Spleen (tissue), 11 donors: ENCODE results near the gene GRHL3. TPM values are rescaled to one million over a fixed set of nuclear protein-coding genes. Genes with fewer than 3 reads are reported as not detected.

Experiments used
- DNase-seq: peaks from one replicate; pipeline ENCODE4 v3.0.0-alpha.2; 2020
- H3K27ac ChIP-seq, 8 donors: fragments of 200-600 bp; sonication (generic) in 7 of 8; 1 replicate in 4 of 8; 2 replicates in 4 of 8; pipeline versions ENCODE4 v1.5.0 to v1.8.0; 2016 to 2021; ENCODE audit warnings: inconsistent platforms in 4 of 8, mild to moderate bottlenecking in 4 of 8, moderate library complexity in 1 of 8
- H3K27me3 ChIP-seq, 7 donors: fragments of 200-600 bp; sonication (generic) in 6 of 7; replicated peaks in 1 of 7; 1 replicate in 4 of 7; 2 replicates in 3 of 7; pipeline versions ENCODE4 v1.5.0 to v1.8.0; 2016 to 2021; ENCODE audit warnings: inconsistent platforms in 3 of 7, mild to moderate bottlenecking in 1 of 7
- H3K36me3 ChIP-seq, 6 donors: fragments of 200-600 bp; sonication (generic) in 5 of 6; 1 replicate in 4 of 6; 2 replicates in 2 of 6; pipeline versions ENCODE4 v1.5.0 to v1.8.0; 2016 to 2021; ENCODE audit warnings: inconsistent platforms in 2 of 6
- H3K4me1 ChIP-seq, 6 donors: fragments of 200-600 bp; sonication (generic) in 5 of 6; 1 replicate in 3 of 6; 2 replicates in 3 of 6; pipeline versions ENCODE4 v1.5.0 to v1.8.0; 2016 to 2021; ENCODE audit warnings: inconsistent platforms in 3 of 6
- H3K4me3 ChIP-seq, 8 donors: fragments of 200-600 bp; sonication (generic) in 7 of 8; 1 replicate in 4 of 8; 2 replicates in 4 of 8; pipeline versions ENCODE4 v1.5.0 to v1.8.0; 2016 to 2021; ENCODE audit warnings: inconsistent platforms in 4 of 8, mild to moderate bottlenecking in 4 of 8, moderate library complexity in 2 of 8
- H3K9me3 ChIP-seq, 8 donors: fragments of 200-600 bp; sonication (generic) in 7 of 8; 1 replicate in 4 of 8; 2 replicates in 4 of 8; pipeline versions ENCODE4 v1.5.0 to v1.8.0; 2016 to 2021; ENCODE audit warnings: inconsistent platforms in 4 of 8
- POLR2A ChIP-seq, 3 donors: fragments of 450-650 bp; IDR thresholded peaks; one replicate each; pipeline ENCODE4 v1.5.1; 2017; ENCODE audit warnings: antibody characterized with exemption in 3 of 3, mild to moderate bottlenecking in 1 of 3
- POLR2AphosphoS5 ChIP-seq, 3 donors: sonication (generic); formaldehyde crosslinking; IDR thresholded peaks; one replicate each; pipeline ENCODE4 v1.5.1; 2017; ENCODE audit warnings: antibody characterized with exemption in 3 of 3
- WGBS, 5 donors: extraction: QIAGEN DNeasy Blood & Tissue Kit in 3 of 5; methylation state at CpG; one replicate each; pipeline versions ENCODE4 v1.1.5 to v1.1.7; 2013 to 2018; 5-methylcytosine and 5-hydroxymethylcytosine counted together
- intact Hi-C: fragments of 100-400 bp; cut with DNase I; formaldehyde crosslinking; loops from one replicate; pipeline ENCODE4 v1.15.0; 2023; ENCODE audit warnings: low total_unique reads
- polyA plus RNA-seq, 3 donors: library from polyadenylated mRNA; stranded (reverse); fragments of 200-250 nt; gene quantifications; one replicate each; pipeline ENCODE4 v1.2.1, GENCODE V29; 2013
- total RNA-seq, 7 donors: library from RNA; depleted of rRNA in 3 of 7; stranded (reverse); fragments of >200 nt in 3 of 7; fragmentation: NEBNext Ultra II Directional in 4 of 7; extraction: Animal tissue kit (Norgen Biotek cat#: 25700) in 4 of 7; gene quantifications; one replicate each; pipeline versions ENCODE4 v1.1.0 to v1.2.1, GENCODE V29; 2016 to 2021
- TF ChIP-seq, protein P1 (sequence below), 11 experiments: fragments of 200-600 bp in 7 of 11; fragments of 450-650 bp in 4 of 11; sonication (generic) in 4 of 11; IDR thresholded peaks in 8 of 11; conservative IDR thresholded peaks in 3 of 11; 1 replicate in 7 of 11; 2 replicates in 4 of 11; pipeline versions ENCODE4 v1.4.0 to v1.8.0; 2016 to 2021; ENCODE audit warnings: antibody characterized with exemption in 11 of 11, inconsistent platforms in 4 of 11, mild to moderate bottlenecking in 1 of 11
- donor health status: healthy with polysubstance abuse.
- donor health status: DM: no; HTN: no; CAD: no; lungs with moderate emphysema.
- donor health status: DM: no; HTN: no; CAD: no.
- donor health status: Bipolar disorder and iron deficiency.
- donor health status: healthy.
- donor health status: DM: no; HTN: no; CAD: no.
- donor health status: DM: yes; HTN: yes; CAD: no.

GRHL3 gene
- total and polyA plus RNA-seq, 10 donors, result 0.04 to 0.06 TPM; not detected in 8

DNA sequence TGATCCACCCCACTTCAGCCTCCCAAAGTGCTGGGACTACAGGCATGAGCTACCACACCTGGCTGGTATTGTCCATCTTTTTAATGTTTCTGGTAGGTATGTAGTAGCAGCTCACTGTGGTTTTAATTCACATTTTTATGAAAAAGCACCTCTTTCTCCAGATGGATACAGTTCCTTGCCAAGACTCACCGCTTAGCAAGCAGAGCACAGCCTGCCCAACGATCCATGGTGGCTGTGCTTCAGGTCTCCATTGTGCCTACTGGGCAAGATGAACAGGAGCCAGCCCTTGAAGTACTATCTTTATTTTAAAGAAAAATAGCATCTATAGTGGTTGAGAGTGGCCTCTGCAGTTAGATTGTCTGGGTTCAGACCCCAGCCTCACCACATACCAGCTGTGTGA, 37.6 kb upstream of the GRHL3 start:
- intact Hi-C loops, result no loop called here
- TF ChIP-seq POLR2AphosphoS5 (IDR thresholded peaks at IDR 0.05), result no peak
- no peak for TF ChIP-seq POLR2A (IDR thresholded peaks at IDR 0.05)
- TF ChIP-seq, protein P1, sequence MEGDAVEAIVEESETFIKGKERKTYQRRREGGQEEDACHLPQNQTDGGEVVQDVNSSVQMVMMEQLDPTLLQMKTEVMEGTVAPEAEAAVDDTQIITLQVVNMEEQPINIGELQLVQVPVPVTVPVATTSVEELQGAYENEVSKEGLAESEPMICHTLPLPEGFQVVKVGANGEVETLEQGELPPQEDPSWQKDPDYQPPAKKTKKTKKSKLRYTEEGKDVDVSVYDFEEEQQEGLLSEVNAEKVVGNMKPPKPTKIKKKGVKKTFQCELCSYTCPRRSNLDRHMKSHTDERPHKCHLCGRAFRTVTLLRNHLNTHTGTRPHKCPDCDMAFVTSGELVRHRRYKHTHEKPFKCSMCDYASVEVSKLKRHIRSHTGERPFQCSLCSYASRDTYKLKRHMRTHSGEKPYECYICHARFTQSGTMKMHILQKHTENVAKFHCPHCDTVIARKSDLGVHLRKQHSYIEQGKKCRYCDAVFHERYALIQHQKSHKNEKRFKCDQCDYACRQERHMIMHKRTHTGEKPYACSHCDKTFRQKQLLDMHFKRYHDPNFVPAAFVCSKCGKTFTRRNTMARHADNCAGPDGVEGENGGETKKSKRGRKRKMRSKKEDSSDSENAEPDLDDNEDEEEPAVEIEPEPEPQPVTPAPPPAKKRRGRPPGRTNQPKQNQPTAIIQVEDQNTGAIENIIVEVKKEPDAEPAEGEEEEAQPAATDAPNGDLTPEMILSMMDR (IDR thresholded peaks at IDR 0.05 in 8 of 11, conservative IDR thresholded peaks at IDR 0.05 in 3 of 11), result no peak
- no peak for DNase-seq
- Histone ChIP-seq H3K4me3 (no peak overlapping the region), H3K27me3 (peaks cover 0 to 28% (median 0%) of the 10 kb centered on the region in 7 donors), H3K4me1 (peaks cover 0 to 18% (median 0%) of the 10 kb centered on the region in 6 donors), H3K27ac (no peak overlapping the region), H3K36me3 (no peaks in the 10 kb centered on the region), H3K9me3 (no peaks in the 10 kb centered on the region)
- 89 to 98% (median 96%) methylated on average over 2 of the region's 2 CpGs for WGBS, 5 donors

DNA sequence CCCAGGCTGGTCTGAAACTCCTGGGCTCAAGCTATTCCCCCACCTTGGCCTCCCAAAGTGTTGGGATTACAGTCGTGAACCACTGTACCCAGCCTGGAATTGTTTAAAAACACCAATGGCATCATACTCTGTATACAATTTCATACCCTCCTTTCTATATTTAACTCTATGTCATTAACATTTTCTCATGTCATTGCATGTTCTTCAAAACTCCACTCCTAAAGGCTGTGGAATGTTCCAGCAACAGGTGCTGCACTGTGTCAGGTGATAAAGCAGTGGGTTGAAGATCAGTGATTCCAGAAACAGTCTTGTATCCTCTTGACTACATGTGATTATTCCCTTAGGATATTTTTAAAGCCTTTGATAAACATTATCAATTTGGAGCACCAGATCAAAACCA, 36.7 kb upstream of the GRHL3 start:
- Histone ChIP-seq H3K27ac (no peak overlapping the region), H3K9me3 (no peaks in the 10 kb centered on the region), H3K4me3 (no peak overlapping the region), H3K27me3 (peaks cover 0 to 23% (median 0%) of the 10 kb centered on the region in 7 donors), H3K4me1 (peaks cover 0 to 14% (median 0%) of the 10 kb centered on the region in 6 donors), H3K36me3 (no peaks in the 10 kb centered on the region)
- intact Hi-C loops, result no loop called here
- TF ChIP-seq, protein P1 (IDR thresholded peaks at IDR 0.05 in 8 of 11, conservative IDR thresholded peaks at IDR 0.05 in 3 of 11), result no peak
- TF ChIP-seq POLR2A (IDR thresholded peaks at IDR 0.05) (no peak), POLR2AphosphoS5 (IDR thresholded peaks at IDR 0.05) (no peak)
- 85 to 92% (median 86%) methylated on average over 1 of the region's 1 CpG for WGBS, 5 donors
- DNase-seq, result no peak

DNA sequence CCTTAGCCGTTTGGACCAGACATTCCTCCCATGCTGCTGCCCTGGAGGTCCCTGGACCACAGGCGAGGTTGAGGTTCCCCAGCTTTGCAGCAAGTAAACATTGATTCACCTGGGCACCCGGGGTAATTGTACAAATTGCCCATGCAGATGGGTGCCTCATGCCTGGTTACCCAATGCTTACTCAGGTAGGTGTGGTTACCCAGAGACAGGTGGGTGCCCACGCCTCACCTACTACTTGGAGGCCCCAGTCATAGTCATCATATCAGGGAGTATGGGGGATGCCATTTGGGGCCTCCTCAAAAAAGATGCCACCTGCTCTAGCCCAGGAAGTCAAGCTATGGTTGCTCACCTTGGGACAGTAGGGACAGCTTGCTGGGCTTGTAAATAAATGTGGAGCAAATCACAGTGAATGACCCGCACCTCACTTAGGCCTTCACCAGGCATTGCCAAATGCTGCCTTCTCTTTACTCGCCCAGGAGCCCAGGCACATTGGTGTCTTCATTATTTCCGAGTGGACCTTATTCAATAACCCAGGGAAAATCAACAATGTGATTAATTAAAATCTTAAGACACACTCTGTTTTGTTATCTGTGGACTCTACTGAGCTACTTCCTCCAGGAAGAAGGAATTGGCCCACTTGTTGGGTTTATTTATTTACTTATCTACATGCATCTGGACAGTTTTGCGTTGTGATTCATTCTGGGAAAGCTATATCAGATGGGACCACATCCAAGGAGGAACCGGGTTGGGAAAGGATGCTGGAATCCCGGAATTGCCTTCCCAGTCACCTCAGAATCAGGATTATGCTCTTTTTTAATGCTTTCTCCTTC, 35.6 kb upstream of the GRHL3 start:
- 66 to 71% (median 69%) methylated on average over 9 to 10 of the region's 10 CpGs for WGBS, 5 donors

DNA sequence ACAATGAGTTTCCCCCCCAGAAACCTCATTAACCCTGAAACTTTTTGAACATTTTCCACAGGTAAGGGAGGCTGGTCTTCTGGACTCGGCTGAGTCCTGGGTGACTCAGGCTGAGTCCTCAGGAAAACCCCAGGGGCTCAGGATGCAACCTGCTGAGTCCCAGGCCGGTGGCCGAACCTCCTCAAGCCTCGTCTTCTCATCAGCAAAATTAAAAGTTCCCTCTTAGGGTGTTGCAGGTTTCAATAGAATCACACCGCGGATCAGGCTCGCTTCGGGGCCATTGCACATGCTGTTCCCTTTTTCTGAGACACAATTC, 35.0 kb upstream of the GRHL3 start:
- TF ChIP-seq POLR2AphosphoS5 (IDR thresholded peaks at IDR 0.05) (no peak), POLR2A (IDR thresholded peaks at IDR 0.05) (no peak)
- TF ChIP-seq, protein P1 (IDR thresholded peaks at IDR 0.05 in 8 of 11, conservative IDR thresholded peaks at IDR 0.05 in 3 of 11), result no peak
- no peak overlapping the region for H3K4me3 ChIP-seq
- no peak overlapping the region for H3K27ac ChIP-seq
- H3K9me3 ChIP-seq, result no peaks in the 10 kb centered on the region
- WGBS, 5 donors, result 84 to 91% (median 86%) methylated on average over 8 of the region's 8 CpGs
- H3K27me3 ChIP-seq, result peaks cover 0 to 13% (median 0%) of the 10 kb centered on the region in 7 donors
- H3K4me1 ChIP-seq, result peaks cover 0 to 19% (median 4%) of the 10 kb centered on the region in 6 donors
- no peak for DNase-seq
- intact Hi-C loops, result no loop called here
- no peaks in the 10 kb centered on the region for H3K36me3 ChIP-seq

More for the DNA sequence above, 35.6 kb upstream of the GRHL3 start:
- H3K4me1 ChIP-seq, result peaks cover 0 to 14% (median under 1%) of the 10 kb centered on the region in 6 donors
- no peaks in the 10 kb centered on the region for H3K9me3 ChIP-seq
- no peaks in the 10 kb centered on the region for H3K36me3 ChIP-seq
- no peak overlapping the region for H3K27ac ChIP-seq
- intact Hi-C loops, result no loop called here
- TF ChIP-seq, protein P1 (IDR thresholded peaks at IDR 0.05 in 8 of 11, conservative IDR thresholded peaks at IDR 0.05 in 3 of 11), result no peak
- TF ChIP-seq POLR2AphosphoS5 (IDR thresholded peaks at IDR 0.05) (peak in 1 of 3 donors; percentile 24), POLR2A (IDR thresholded peaks at IDR 0.05) (no peak)
- peaks cover 0 to 18% (median 0%) of the 10 kb centered on the region in 7 donors for H3K27me3 ChIP-seq
- no peak for DNase-seq
- H3K4me3 ChIP-seq, result no peak overlapping the region
